A549 (cell line): Measurements from ENCODE around the gene HAX1. TPM values are rescaled to one million over a fixed set of nuclear protein-coding genes. Genes with fewer than 3 reads are reported as not detected.

Experiments used
- BHLHE40 ChIP-seq: IDR thresholded peaks from 2 replicates; pipeline ENCODE4 v1.6.1; 2012; ENCODE audit warnings: low read depth, low read length, inconsistent platforms
- CHD2 ChIP-seq: fragments of 150-350 bp; IDR thresholded peaks from 2 replicates; pipeline ENCODE4 v1.6.1; 2014; ENCODE audit warnings: low read length; ENCODE audit not compliant: partially characterized antibody
- CHD4 ChIP-seq: fragments of 200-600 bp; sonication (generic); IDR thresholded peaks from 2 replicates; pipeline ENCODE4 v1.6.1; 2016; ENCODE audit warnings: antibody characterized with exemption, mild to moderate bottlenecking, borderline replicate concordance
- ESRRA ChIP-seq: fragments of 150-350 bp; IDR thresholded peaks from 2 replicates; pipeline ENCODE4 v1.6.1; 2014; ENCODE audit warnings: mild to moderate bottlenecking, low read length, borderline replicate concordance
- FOSB ChIP-seq: fragments of 250-450 bp; sonication (Bioruptor Pico); IDR thresholded peaks from 2 replicates; pipeline ENCODE4 v1.5.0; 2020; ENCODE audit warnings: mild to moderate bottlenecking, moderate library complexity
- GATA3 ChIP-seq: IDR thresholded peaks from 2 replicates; pipeline ENCODE4 v1.6.1; 2012; ENCODE audit warnings: borderline replicate concordance
- HDAC2 ChIP-seq: fragments of 200-600 bp; sonication (generic); IDR thresholded peaks from 2 replicates; pipeline ENCODE4 v1.6.1; 2016
- HEYL ChIP-seq: fragments of 250-450 bp; sonication (Bioruptor Pico); IDR thresholded peaks from 2 replicates; pipeline ENCODE4 v1.8.0; 2021; ENCODE audit warnings: mild to moderate bottlenecking, moderate library complexity
- HOXB5 ChIP-seq: fragments of 250-450 bp; sonication (Bioruptor Pico); IDR thresholded peaks from 2 replicates; pipeline ENCODE4 v1.5.0; 2020; ENCODE audit warnings: mild to moderate bottlenecking, moderate library complexity
- JUN ChIP-seq, 2 experiments: fragments of >200 bp; sonication (Bioruptor Twin); formaldehyde crosslinking; IDR thresholded peaks; 2 replicates in 1 of 2; 3 replicates in 1 of 2; pipeline ENCODE4 v1.6.1; 2016 to 2017
- MAFK ChIP-seq: fragments of 450-650 bp; IDR thresholded peaks from 2 replicates; pipeline ENCODE4 v1.6.1; 2014; ENCODE audit not compliant: partially characterized antibody
- MAZ ChIP-seq: fragments of 150-350 bp; IDR thresholded peaks from 2 replicates; pipeline ENCODE4 v1.6.1; 2014; ENCODE audit warnings: antibody characterized with exemption, low read depth, low read length, borderline replicate concordance
- MYC ChIP-seq: IDR thresholded peaks from 2 replicates; pipeline ENCODE4 v1.6.1; 2012; ENCODE audit warnings: mild to moderate bottlenecking, inconsistent platforms, low read length, improper control_type of control experiment, borderline replicate concordance
- NFE2L2 ChIP-seq: fragments of 150-350 bp; conservative IDR thresholded peaks from 2 replicates; pipeline ENCODE4 v1.6.1; 2014; ENCODE audit warnings: low read length
- PHF8 ChIP-seq: fragments of 200-600 bp; sonication (generic); IDR thresholded peaks from 2 replicates; pipeline ENCODE4 v1.6.1; 2016; ENCODE audit warnings: low read depth, mild to moderate bottlenecking, antibody characterized with exemption, moderate library complexity, borderline replicate concordance
- POLR2A ChIP-seq: IDR thresholded peaks from 2 replicates; pipeline ENCODE4 v1.6.1; 2012; ENCODE audit warnings: mild to moderate bottlenecking, low read length
- RARB ChIP-seq: fragments of 250-450 bp; sonication (Bioruptor Pico); IDR thresholded peaks from 2 replicates; pipeline ENCODE4 v1.8.0; 2021; ENCODE audit warnings: mild to moderate bottlenecking, moderate library complexity
- SMC3 ChIP-seq: fragments of >200 bp; sonication (Bioruptor Twin); formaldehyde crosslinking; IDR thresholded peaks from 3 replicates; pipeline ENCODE4 v1.6.1; 2018; ENCODE audit warnings: inconsistent platforms
- TFCP2L1 ChIP-seq: fragments of 250-450 bp; sonication (Bioruptor Pico); IDR thresholded peaks from 2 replicates; pipeline ENCODE4 v1.5.0; 2021; ENCODE audit warnings: mild to moderate bottlenecking
- ZC3H11A ChIP-seq: fragments of 450-650 bp; IDR thresholded peaks from 2 replicates; pipeline ENCODE4 v1.6.1; 2014; ENCODE audit warnings: antibody characterized with exemption, mild to moderate bottlenecking
- ZFP36 ChIP-seq: fragments of 450-650 bp; IDR thresholded peaks from 2 replicates; pipeline ENCODE4 v1.6.1; 2014; ENCODE audit warnings: borderline replicate concordance; ENCODE audit not compliant: partially characterized antibody
- ZNF302 ChIP-seq: fragments of 250-450 bp; sonication (Bioruptor Pico); IDR thresholded peaks from 2 replicates; pipeline ENCODE4 v1.9.0; 2021; ENCODE audit warnings: inconsistent platforms, mild to moderate bottlenecking, moderate library complexity
- polyA plus RNA-seq, 4 experiments: library from polyadenylated mRNA; depleted of rRNA in 3 of 4; stranded (reverse); fragments of >200 nt; fragmentation: RNase III in 1 of 4; extraction: RNeasy Plus Mini Kit Qiagen cat#74134 plus additional on column Dnase treatment in 1 of 4; gene quantifications; 2 replicates in 3 of 4; 3 replicates in 1 of 4; pipeline ENCODE4 v1.2.3, GENCODE V29; 2011 to 2017
- TF ChIP-seq, protein P1 (sequence below): IDR thresholded peaks from 2 replicates; pipeline ENCODE4 v1.6.1; 2012; ENCODE audit warnings: low read depth, borderline replicate concordance
- TF ChIP-seq, protein P2 (sequence below): fragments of 150-350 bp; IDR thresholded peaks from 2 replicates; pipeline ENCODE4 v1.6.1; 2014; ENCODE audit warnings: low read depth, mild to moderate bottlenecking, low read length
- TF ChIP-seq, protein P3 (sequence below): IDR thresholded peaks from 2 replicates; pipeline ENCODE4 v1.6.1; 2012
- TF ChIP-seq, protein P4 (sequence below): fragments of 250-450 bp; sonication (Bioruptor Pico); IDR thresholded peaks from 2 replicates; pipeline ENCODE4 v1.5.0; 2021; ENCODE audit warnings: mild to moderate bottlenecking, moderate library complexity, borderline replicate concordance

The HAX1 gene
- polyA plus RNA-seq, 2 of the 4 experiments (the other 2 are of a cell fraction), result 78.4 to 123 TPM

DNA sequence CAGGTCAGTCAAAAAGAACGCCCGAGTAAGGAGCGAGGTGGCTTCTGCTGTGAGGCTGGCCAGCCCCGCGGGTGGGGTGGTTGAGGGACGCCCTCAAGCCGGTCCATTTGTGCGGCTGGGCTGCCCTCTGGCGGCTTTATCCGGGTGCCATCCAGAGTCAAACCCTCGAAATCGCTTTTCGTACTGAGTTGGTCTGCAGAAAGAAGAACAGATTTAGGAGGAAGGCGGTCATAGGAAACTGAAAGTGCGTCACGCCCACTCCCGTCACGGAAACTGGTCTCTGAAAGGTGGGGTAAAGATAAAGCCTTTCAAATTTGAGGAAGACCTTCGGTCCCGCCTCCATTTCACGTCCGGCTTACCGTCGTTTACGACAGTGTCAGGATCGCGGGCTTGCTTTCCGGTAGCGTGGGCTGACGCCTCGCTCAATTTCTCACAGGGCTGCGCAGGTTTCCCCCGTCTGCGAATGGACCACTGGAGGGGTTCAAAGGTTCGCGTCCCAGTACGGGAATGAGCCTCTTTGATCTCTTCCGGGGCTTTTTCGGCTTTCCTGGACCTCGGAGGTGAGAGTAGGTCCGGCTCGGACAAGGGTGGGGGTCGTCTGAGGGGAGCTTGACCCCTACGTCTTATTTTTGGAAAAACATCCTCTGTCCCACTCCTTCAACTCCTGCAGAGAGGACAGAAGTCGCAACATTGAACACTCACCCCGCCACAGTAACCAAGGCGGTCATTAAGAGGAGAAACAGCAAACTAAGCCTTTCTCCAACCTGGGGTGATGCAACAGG, at the start of gene HAX1 (continued):
- TF ChIP-seq MAFK, result no peak
- no peak for TF ChIP-seq ZNF302 (CRISPR knock-in tag)
- TF ChIP-seq RARB (CRISPR knock-in tag), result no peak
- TF ChIP-seq, protein P1, sequence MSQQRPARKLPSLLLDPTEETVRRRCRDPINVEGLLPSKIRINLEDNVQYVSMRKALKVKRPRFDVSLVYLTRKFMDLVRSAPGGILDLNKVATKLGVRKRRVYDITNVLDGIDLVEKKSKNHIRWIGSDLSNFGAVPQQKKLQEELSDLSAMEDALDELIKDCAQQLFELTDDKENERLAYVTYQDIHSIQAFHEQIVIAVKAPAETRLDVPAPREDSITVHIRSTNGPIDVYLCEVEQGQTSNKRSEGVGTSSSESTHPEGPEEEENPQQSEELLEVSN, result peak; percentile 15; the same call in 1 of the 2 replicates
- TF ChIP-seq HEYL (CRISPR knock-in tag), result no peak
- TF ChIP-seq GATA3, result peak; percentile 67
- no peak for TF ChIP-seq MAZ
- peak; percentile 61 for TF ChIP-seq POLR2A
- TF ChIP-seq PHF8, result peak; percentile 58; the same call in 1 of the 2 replicates
- TF ChIP-seq TFCP2L1, result no peak
- TF ChIP-seq, protein P2, sequence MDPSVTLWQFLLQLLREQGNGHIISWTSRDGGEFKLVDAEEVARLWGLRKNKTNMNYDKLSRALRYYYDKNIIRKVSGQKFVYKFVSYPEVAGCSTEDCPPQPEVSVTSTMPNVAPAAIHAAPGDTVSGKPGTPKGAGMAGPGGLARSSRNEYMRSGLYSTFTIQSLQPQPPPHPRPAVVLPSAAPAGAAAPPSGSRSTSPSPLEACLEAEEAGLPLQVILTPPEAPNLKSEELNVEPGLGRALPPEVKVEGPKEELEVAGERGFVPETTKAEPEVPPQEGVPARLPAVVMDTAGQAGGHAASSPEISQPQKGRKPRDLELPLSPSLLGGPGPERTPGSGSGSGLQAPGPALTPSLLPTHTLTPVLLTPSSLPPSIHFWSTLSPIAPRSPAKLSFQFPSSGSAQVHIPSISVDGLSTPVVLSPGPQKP, result no peak
- TF ChIP-seq FOSB (CRISPR knock-in tag), result no peak
- no peak for TF ChIP-seq CHD4
- peak; percentile 69 to 74 for TF ChIP-seq JUN (IDR thresholded peaks at IDR 0.05)
- TF ChIP-seq HOXB5 (CRISPR knock-in tag), result no peak
- no peak for TF ChIP-seq HDAC2
- TF ChIP-seq BHLHE40, result no peak
- TF ChIP-seq, protein P3, sequence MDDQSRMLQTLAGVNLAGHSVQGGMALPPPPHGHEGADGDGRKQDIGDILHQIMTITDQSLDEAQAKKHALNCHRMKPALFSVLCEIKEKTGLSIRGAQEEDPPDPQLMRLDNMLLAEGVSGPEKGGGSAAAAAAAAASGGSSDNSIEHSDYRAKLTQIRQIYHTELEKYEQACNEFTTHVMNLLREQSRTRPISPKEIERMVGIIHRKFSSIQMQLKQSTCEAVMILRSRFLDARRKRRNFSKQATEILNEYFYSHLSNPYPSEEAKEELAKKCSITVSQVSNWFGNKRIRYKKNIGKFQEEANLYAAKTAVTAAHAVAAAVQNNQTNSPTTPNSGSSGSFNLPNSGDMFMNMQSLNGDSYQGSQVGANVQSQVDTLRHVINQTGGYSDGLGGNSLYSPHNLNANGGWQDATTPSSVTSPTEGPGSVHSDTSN, result no peak
- no peak for TF ChIP-seq ZC3H11A
- TF ChIP-seq ESRRA, result no peak
- TF ChIP-seq MYC, result no peak
- TF ChIP-seq SMC3, result peak; percentile 74
- no peak for TF ChIP-seq CHD2
- TF ChIP-seq NFE2L2, result no peak
- TF ChIP-seq, protein P4, sequence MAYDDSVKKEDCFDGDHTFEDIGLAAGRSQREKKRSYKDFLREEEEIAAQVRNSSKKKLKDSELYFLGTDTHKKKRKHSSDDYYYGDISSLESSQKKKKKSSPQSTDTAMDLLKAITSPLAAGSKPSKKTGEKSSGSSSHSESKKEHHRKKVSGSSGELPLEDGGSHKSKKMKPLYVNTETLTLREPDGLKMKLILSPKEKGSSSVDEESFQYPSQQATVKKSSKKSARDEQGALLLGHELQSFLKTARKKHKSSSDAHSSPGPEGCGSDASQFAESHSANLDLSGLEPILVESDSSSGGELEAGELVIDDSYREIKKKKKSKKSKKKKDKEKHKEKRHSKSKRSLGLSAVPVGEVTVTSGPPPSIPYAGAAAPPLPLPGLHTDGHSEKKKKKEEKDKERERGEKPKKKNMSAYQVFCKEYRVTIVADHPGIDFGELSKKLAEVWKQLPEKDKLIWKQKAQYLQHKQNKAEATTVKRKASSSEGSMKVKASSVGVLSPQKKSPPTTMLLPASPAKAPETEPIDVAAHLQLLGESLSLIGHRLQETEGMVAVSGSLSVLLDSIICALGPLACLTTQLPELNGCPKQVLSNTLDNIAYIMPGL (CRISPR knock-in tag), result 0 out of 2 replicates have a peak, but pooled peaks have one; percentile 23
- TF ChIP-seq ZFP36, result peak; percentile 9
